ENCODE results near the gene TWSG1.

DNA sequence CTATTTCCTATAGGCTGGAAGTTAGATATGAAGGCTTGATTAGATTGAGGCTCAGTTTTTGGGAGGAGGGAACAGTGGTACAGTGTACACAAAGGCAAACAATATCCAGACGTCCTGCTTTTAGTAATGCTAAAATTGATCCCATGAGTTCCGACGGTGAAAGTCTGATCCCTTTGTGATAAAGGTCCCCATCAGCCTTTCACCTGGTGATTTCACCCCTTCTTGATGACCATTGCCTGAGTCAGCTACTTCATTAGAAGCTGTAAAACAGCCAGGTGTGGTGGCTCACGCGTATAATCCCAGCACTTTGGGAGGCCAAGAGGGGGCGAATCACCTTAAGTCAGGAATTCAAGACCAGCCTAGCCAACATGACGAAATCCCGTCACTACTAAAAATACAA lies 29.7 kb downstream of the TWSG1 start:
- TF ChIP-seq CTCF (IDR thresholded peaks at IDR 0.05) (no peak), POLR2A (IDR thresholded peaks at IDR 0.05) (no peak), EP300 (IDR thresholded peaks at IDR 0.05) (no peak)
